Body of pancreas (tissue), 4 donors: ENCODE results near the gene BBS4.

Source experiments
- CTCF ChIP-seq, 7 experiments: fragments of 450-650 bp in 4 of 7; fragments of 200-600 bp in 3 of 7; sonication (generic) in 3 of 7; IDR thresholded peaks; one replicate each; pipeline ENCODE4 v1.5.1; 2016 to 2019; ENCODE audit warnings: antibody characterized with exemption in 7 of 7
- POLR2A ChIP-seq, 3 donors: fragments of 450-650 bp; IDR thresholded peaks; one replicate each; pipeline ENCODE4 v1.6.1; 2016; ENCODE audit warnings: antibody characterized with exemption in 3 of 3, mild to moderate bottlenecking in 2 of 3

- TF ChIP-seq CTCF (IDR thresholded peaks at IDR 0.05), result no peak
- no peak for TF ChIP-seq POLR2A (IDR thresholded peaks at IDR 0.05)
These were observed 88.8 kb downstream of the BBS4 start for GRCh38 chr15:72774696-72775383.
